ENCODE measurements around the gene MKS1.

- TF ChIP-seq CTCF (IDR thresholded peaks at IDR 0.05 in 4 of 5, conservative IDR thresholded peaks at IDR 0.05 in 1 of 5) (no peak), POLR2A (IDR thresholded peaks at IDR 0.05) (no peak)
Observed at GRCh38 chr17:58219789-58220183, 731 bp upstream of the MKS1 start.

Measured in gastrocnemius medialis (tissue), 4 donors.